Ovary (tissue), 3 donors: ENCODE data around the gene ANG.

Experiments used
- EP300 ChIP-seq: sonication (generic); formaldehyde crosslinking; IDR thresholded peaks from one replicate; pipeline ENCODE4 v1.6.1; 2017; ENCODE audit warnings: antibody characterized with exemption
- POLR2A ChIP-seq: fragments of 450-650 bp; IDR thresholded peaks from one replicate; pipeline ENCODE4 v1.6.1; 2017; ENCODE audit warnings: antibody characterized with exemption, mild to moderate bottlenecking, moderate library complexity
- TF ChIP-seq, protein P1 (sequence below), 3 donors: fragments of 450-650 bp in 2 of 3; fragments of 200-600 bp in 1 of 3; IDR thresholded peaks; one replicate each; pipeline versions ENCODE4 v1.5.1 to v1.8.0; 2016 to 2022; ENCODE audit warnings: antibody characterized with exemption in 3 of 3, mild to moderate bottlenecking in 1 of 3
- donor health status: DM: no; HTN: no; CAD: no.

DNA sequence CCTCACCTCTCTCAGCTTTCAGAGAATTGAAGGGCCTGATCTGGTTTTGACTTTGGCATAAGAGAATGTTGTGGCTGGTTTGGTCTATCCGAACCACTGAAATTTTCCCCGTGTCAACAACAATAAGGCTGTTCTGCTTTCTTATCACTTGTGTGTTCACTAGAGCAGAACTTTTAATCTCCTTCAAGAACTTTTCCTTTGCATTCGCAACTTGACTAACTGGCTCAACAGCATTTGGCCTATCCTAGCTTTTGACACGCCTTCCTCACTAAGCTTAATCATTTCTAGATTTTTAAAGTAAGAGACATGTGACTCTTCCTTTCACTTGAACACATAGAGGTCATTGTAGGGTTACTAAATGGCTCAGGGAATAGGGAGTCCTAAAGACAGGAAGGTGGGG, 31.2 kb downstream of the ANG start:
- TF ChIP-seq POLR2A (no peak), EP300 (no peak)
- TF ChIP-seq, protein P1, sequence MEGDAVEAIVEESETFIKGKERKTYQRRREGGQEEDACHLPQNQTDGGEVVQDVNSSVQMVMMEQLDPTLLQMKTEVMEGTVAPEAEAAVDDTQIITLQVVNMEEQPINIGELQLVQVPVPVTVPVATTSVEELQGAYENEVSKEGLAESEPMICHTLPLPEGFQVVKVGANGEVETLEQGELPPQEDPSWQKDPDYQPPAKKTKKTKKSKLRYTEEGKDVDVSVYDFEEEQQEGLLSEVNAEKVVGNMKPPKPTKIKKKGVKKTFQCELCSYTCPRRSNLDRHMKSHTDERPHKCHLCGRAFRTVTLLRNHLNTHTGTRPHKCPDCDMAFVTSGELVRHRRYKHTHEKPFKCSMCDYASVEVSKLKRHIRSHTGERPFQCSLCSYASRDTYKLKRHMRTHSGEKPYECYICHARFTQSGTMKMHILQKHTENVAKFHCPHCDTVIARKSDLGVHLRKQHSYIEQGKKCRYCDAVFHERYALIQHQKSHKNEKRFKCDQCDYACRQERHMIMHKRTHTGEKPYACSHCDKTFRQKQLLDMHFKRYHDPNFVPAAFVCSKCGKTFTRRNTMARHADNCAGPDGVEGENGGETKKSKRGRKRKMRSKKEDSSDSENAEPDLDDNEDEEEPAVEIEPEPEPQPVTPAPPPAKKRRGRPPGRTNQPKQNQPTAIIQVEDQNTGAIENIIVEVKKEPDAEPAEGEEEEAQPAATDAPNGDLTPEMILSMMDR (IDR thresholded peaks at IDR 0.05): no peak
